ENCODE data around the gene PLAAT5. TPM values are rescaled to one million over a fixed set of nuclear protein-coding genes. Genes with fewer than 3 reads are reported as not detected.

Gene PLAAT5
- polyA plus RNA-seq, 2 of the 4 experiments (the other 2 are of a cell fraction), result 0.04 to 0.12 TPM

DNA sequence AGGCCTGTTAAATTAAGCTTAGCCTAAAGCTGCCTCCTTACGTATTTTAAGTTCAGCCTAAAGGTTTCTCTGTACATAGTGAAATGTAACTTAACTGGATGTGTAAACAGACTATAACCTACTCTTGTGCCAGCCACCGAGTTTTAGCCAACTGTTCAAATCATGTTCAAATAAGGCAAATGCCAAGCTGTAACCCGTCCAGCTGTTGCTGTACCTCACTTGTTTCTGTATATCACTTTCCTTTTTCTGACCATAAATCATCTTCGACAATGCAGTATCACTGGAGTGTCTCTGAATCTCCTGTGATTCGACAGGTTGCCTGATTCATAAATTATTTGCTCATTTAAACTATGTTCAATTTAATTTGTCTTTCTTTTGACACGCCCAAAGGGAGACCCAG is 4.0 kb upstream of the PLAAT5 start:
- Histone ChIP-seq H3K9me3 (peaks cover 18% of the 10 kb centered on the region), H3K27ac (no peak overlapping the region), H3K4me1 (no peaks in the 10 kb centered on the region), H3K4me2 (no peak overlapping the region), H3K4me3 (no peak overlapping the region)
- no peak for FAIRE-seq
- TF ChIP-seq RAD21 (conservative IDR thresholded peaks at IDR 0.05 in 1 of 2, IDR thresholded peaks at IDR 0.05 in 1 of 2), result no peak
- TF ChIP-seq EHF (CRISPR knock-in tag; IDR thresholded peaks at IDR 0.05), result no peak
- TF ChIP-seq GATA3 (IDR thresholded peaks at IDR 0.05; ENCODE audit: borderline replicate concordance), result no peak
- no peak for TF ChIP-seq HOXB5 (CRISPR knock-in tag; IDR thresholded peaks at IDR 0.05)
- TF ChIP-seq, protein P1, sequence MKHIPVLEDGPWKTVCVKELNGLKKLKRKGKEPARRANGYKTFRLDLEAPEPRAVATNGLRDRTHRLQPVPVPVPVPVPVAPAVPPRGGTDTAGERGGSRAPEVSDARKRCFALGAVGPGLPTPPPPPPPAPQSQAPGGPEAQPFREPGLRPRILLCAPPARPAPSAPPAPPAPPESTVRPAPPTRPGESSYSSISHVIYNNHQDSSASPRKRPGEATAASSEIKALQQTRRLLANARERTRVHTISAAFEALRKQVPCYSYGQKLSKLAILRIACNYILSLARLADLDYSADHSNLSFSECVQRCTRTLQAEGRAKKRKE (CRISPR knock-in tag; IDR thresholded peaks at IDR 0.05; ENCODE audit: low read depth), result no peak
- TF ChIP-seq EHMT2 (IDR thresholded peaks at IDR 0.05; ENCODE audit: low read depth), result no peak
- ATAC-seq, result no peak
- POLR2A ChIA-PET, result no interaction called here
- CTCF ChIA-PET, result interaction anchor here (0.8 to 1.6 kb wide), 3 partner anchors 13 to 15 kb away, joined by 3 read pairs; no protein-coding TSS in a partner anchor
- WGBS (ENCODE audit: missing lambda C conversion rate), result 52% methylated on average over 6 of the region's 6 CpGs
- DNase-seq (ENCODE audit: low read depth in 1 of 2, low spot score in 1 of 2), result no peak

DNA sequence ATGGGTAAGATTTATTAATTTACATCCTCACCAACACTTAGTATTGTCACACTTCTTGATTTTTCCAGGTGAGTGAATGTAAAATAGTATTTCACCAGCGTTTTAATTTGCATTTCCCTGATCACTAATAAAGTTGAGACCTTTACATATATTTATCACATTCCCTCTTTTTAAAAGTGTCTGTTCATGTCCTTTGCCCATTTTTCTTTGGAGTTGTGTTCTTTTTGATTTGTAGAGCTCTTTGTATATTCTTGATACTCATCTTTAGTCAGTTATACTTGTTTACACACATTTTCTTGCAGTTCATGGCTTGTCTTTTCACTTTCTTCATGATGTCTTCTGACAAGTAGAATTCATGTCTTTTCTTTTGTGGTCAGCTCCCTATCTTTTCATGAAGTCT is 2.2 kb upstream of the PLAAT5 start:
- ATAC-seq, result no peak
- TF ChIP-seq TFCP2L1 (CRISPR knock-in tag; IDR thresholded peaks at IDR 0.05) (no peak), HDAC2 (IDR thresholded peaks at IDR 0.05) (no peak), ESRRA (IDR thresholded peaks at IDR 0.05; ENCODE audit: borderline replicate concordance, low read length) (no peak), ZNF302 (CRISPR knock-in tag; IDR thresholded peaks at IDR 0.05) (no peak), CBX8 (IDR thresholded peaks at IDR 0.05) (no peak), CBX2 (IDR thresholded peaks at IDR 0.05; ENCODE audit: borderline replicate concordance, low read depth) (no peak), HEYL (CRISPR knock-in tag; IDR thresholded peaks at IDR 0.05) (no peak)
- TF ChIP-seq, protein P2, sequence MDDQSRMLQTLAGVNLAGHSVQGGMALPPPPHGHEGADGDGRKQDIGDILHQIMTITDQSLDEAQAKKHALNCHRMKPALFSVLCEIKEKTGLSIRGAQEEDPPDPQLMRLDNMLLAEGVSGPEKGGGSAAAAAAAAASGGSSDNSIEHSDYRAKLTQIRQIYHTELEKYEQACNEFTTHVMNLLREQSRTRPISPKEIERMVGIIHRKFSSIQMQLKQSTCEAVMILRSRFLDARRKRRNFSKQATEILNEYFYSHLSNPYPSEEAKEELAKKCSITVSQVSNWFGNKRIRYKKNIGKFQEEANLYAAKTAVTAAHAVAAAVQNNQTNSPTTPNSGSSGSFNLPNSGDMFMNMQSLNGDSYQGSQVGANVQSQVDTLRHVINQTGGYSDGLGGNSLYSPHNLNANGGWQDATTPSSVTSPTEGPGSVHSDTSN (IDR thresholded peaks at IDR 0.05), result no peak
- CTCF ChIA-PET, result no interaction called here
- no peak for FAIRE-seq
- Histone ChIP-seq H3K27ac (no peak overlapping the region), H3K4me3 (no peak overlapping the region), H3K4me2 (no peak overlapping the region), H3K9me3 (peaks cover 5% of the 10 kb centered on the region; the same call in 2 of the 3 replicates), H3K4me1 (no peaks in the 10 kb centered on the region)
- POLR2A ChIA-PET, result no interaction called here
- no peak for DNase-seq (ENCODE audit: low read depth in 1 of 2, low spot score in 1 of 2)
- WGBS (ENCODE audit: missing lambda C conversion rate), result 68% methylated on average over 1 of the region's 1 CpG

DNA sequence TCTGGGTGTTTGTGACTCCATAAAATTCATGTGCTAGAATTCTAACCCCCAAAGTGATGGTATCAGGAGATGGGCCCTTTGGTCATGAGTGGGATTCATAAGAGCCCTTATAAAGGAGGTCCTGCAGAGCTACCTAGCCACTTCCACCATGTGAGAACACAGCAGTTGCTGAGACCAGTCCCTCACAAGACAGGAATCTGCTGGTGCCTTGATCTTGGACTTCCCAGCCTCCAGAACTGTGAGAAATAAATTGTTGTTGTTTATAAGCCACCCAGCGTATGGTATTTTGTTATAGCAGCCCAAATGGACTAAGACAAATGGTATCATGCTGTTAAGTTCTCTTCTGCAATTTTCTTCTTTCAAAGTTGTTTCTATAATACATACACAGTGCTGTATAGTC is 1.5 kb upstream of the PLAAT5 start:
- POLR2A ChIA-PET, result no interaction called here
- no peaks in the 10 kb centered on the region for H3K4me1 ChIP-seq
- no peak overlapping the region for H3K27ac ChIP-seq
- H3K4me2 ChIP-seq, result no peak overlapping the region
- WGBS (ENCODE audit: missing lambda C conversion rate), result 75% methylated on average over 1 of the region's 1 CpG
- FAIRE-seq, result no peak
- TF ChIP-seq, protein P3, sequence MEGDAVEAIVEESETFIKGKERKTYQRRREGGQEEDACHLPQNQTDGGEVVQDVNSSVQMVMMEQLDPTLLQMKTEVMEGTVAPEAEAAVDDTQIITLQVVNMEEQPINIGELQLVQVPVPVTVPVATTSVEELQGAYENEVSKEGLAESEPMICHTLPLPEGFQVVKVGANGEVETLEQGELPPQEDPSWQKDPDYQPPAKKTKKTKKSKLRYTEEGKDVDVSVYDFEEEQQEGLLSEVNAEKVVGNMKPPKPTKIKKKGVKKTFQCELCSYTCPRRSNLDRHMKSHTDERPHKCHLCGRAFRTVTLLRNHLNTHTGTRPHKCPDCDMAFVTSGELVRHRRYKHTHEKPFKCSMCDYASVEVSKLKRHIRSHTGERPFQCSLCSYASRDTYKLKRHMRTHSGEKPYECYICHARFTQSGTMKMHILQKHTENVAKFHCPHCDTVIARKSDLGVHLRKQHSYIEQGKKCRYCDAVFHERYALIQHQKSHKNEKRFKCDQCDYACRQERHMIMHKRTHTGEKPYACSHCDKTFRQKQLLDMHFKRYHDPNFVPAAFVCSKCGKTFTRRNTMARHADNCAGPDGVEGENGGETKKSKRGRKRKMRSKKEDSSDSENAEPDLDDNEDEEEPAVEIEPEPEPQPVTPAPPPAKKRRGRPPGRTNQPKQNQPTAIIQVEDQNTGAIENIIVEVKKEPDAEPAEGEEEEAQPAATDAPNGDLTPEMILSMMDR (IDR thresholded peaks at IDR 0.05), result no peak
- no peak for TF ChIP-seq HOXB13 (CRISPR knock-in tag; IDR thresholded peaks at IDR 0.05; ENCODE audit: low read depth)
- TF ChIP-seq POLR2A (IDR thresholded peaks at IDR 0.05; ENCODE audit: low read length), result no peak
- no peak for TF ChIP-seq CBX8 (IDR thresholded peaks at IDR 0.05)
- H3K4me3 ChIP-seq, result no peak overlapping the region
- ATAC-seq, result no peak
- no peak for DNase-seq (ENCODE audit: low read depth in 1 of 2, low spot score in 1 of 2)
- peaks cover 5% of the 10 kb centered on the region; the same call in 2 of the 3 replicates for H3K9me3 ChIP-seq
- CTCF ChIA-PET, result interaction anchor here (4.7 kb wide), 1 partner anchor 13 kb away, joined by 40 read pairs; no protein-coding TSS in a partner anchor

Measured in A549 (cell line).